LoVo (cell line): Measurements from ENCODE around the gene C16orf89.

Source experiments
- DNase-seq: peaks from one replicate; pipeline ENCODE4 v3.0.0-alpha.2; 2016; ENCODE audit warnings: low spot score

C16orf89 gene

DNA sequence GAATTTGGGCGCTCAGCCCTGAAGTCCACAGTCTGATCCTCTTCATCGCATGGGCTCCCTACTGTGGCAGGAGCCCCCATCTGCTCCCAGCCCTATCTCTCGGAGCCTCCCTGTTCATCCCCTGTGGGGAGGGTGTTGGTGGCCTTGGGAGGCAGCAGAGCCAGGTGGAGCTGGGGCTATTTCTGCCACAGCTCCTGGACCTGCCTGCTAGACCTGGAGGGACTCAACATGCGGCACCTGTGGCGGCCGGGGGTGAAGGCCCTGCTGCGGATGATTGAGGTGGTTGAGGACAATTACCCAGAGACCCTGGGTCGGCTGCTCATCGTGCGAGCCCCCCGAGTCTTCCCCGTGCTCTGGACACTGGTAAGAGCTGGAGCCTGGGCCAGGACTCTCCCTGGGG lies 62.5 kb downstream of the C16orf89 start:
- no peak for DNase-seq

DNA sequence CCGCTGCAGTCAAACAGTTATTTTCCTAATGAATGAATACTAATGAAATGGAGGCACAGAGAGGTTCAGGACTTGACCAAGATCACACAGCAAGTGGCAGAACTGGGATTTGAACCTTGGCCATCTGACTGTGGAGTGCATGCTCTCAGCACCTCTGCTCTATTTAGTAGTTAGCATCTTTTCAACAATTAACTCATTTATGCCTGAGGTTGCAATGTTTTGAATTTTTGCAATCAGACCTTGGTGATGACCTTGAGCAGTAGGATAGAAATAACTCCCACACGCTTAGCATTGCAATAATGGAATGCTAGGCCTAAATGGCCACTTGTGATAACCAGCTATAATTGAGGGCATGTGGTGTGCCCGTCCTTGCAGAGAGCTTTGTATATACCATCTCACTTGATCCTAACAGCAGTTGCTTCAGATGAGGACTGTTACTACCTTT lies 63.0 kb downstream of the C16orf89 start:
- DNase-seq, result no peak

DNA sequence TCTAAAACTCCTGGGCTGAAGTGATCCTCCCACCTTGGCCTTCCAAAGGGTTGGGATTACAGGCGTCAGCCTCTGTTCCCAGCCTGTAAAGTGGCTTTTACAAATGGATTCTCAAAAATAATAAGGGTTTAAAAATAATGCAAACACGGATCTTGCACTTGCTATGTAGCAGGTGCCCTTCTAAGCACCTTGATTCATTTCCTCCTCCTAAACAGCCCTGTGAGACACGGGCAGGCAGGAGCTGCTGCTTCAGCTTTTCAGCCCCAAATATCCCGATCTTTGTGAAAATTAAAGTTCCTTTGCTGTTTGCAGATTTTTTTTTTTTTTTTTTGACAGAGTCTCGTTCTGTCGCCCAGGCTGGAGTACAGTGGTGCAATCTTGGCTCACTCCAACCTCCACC lies 63.8 kb downstream of the C16orf89 start:
- no peak for DNase-seq

DNA sequence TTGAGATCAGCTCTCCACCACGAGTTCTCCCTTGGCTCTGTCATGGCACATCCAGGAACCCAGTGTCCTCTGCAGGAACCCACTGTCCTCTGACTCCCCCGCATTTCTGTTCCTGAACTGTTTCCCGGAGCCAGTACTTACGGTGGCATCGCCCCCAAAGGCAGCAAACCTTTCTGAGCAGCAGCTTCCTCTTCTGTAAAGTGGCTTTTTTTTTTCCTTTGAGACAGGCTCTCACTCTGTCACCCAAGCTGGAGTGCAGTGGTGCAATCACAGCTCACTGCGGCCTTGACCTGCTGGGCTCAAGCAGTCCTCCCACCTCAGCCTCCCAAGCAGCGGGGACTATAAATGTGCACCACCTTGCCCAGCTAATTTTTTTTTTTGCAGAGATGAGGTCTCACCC lies 64.2 kb downstream of the C16orf89 start:
- no peak for DNase-seq

DNA sequence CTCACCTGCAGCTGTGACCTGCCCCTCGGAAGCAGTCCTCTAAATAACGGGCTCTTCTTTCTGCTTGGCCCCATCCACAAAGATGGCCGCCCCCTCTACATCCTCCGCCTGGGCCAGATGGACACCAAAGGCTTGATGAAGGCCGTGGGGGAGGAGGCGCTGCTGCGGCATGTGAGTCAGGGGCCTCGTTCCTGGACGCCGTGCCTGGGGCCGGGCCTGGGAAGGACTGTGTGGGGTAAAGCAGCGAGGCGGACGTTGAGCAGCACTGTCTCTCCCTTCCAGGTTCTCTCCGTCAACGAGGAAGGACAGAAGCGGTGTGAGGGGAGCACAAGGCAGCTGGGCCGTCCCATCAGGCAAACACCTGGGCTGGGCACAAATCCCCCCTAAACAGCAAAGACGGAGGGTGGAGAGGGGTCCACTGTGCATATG lies 65.2 kb downstream of the C16orf89 start:
- no peak for DNase-seq

DNA sequence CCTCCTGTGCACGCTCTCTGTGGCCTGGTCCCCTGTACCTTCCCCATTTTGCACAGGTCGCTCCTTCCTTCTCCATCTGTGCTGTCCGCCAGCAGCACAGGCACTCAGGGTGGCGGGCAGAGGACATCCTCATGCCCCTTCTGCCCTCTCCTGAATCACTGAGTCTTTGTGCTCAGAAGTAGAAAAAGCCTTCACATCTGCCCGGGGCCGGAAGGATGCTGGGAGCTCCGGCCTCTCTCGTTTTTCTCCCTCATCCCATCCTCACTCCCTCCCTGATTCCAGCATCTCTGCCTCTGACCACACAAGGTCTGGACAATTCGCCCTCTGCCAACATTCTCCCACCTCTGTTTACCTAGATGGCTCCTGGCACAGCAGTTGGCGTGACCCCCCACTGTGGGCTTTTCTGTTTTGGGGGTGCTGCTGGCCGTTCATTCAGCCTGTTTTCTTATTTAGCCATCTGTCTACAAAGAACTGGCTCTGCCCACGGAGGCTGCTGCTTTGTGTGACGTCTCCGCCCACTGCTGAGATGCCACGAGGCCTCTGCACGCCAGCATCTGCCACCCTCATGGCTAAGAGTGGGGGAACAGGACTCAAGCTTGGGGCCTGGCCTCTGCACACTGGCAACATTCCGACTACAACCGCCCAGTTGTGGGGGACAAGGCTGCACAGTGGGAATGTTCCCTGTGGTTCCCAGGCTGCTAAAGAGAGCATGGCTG lies 70.9 kb downstream of the C16orf89 start:
- no peak for DNase-seq
